BLaER1 treated with 17β-estradiol and CSF1 and Interleukin-3, amounts not matched to agents 10 nM and 100 nM (cell line): ENCODE measurements around the gene CAV2.
A peak's percentile ranks its signal among the peaks of the same experiment; 100 is the strongest.

ENCODE experiments used
- H3K27ac ChIP-seq, 11 experiments: shearing (Covaris generic); formaldehyde crosslinking; 2 replicates each; pipeline ENCODE4 v1.8.1; 2022
- H3K27me3 ChIP-seq, 11 experiments: shearing (Covaris generic); formaldehyde crosslinking; 2 replicates each; pipeline ENCODE4 v1.8.1; 2022
- H3K36me3 ChIP-seq, 11 experiments: shearing (Covaris generic); formaldehyde crosslinking; 2 replicates each; pipeline ENCODE4 v1.8.1; 2022
- H3K4me1 ChIP-seq, 10 experiments: shearing (Covaris generic); formaldehyde crosslinking; 2 replicates each; pipeline ENCODE4 v1.8.1; 2022
- H3K4me2 ChIP-seq, 11 experiments: shearing (Covaris generic); formaldehyde crosslinking; 2 replicates each; pipeline ENCODE4 v1.8.1; 2022
- H3K4me3 ChIP-seq, 10 experiments: shearing (Covaris generic); formaldehyde crosslinking; 2 replicates each; pipeline ENCODE4 v1.8.1; 2022
- H3K9ac ChIP-seq, 11 experiments: shearing (Covaris generic); formaldehyde crosslinking; 2 replicates each; pipeline ENCODE4 v1.8.1; 2022
- H3K9me3 ChIP-seq, 11 experiments: shearing (Covaris generic); formaldehyde crosslinking; replicated peaks in 1 of 11; 2 replicates each; pipeline ENCODE4 v1.8.1; 2022
- H4K20me1 ChIP-seq, 11 experiments: shearing (Covaris generic); formaldehyde crosslinking; 2 replicates each; pipeline ENCODE4 v1.8.1; 2022
- Cebpa-rat ChIP-seq, 11 experiments: shearing (Covaris generic); IDR thresholded peaks; 2 replicates each; pipeline ENCODE4 v1.8.1; 2022

The CAV2 gene

DNA sequence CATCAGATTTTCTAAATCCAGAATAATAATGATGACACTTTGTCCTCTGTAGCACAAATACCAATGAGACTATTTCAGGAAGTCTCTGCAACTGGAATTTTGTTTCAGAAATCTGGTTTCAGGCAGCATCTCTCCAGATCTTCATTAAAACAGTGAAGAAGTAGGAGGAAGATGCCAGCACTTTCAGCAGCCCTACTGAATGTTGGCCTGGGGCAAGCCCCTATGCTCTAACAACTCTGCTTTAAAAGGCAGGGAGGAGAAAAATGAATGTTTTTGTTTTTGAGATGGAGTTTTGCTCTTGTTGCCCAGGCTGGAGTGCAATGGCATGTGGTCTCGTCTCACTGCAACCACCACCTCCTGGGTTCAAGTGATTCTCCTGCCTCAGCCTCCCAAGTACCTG lies 18.1 kb downstream of the CAV2 start:
- Histone ChIP-seq H4K20me1 (no peaks in the 10 kb centered on the region), H3K36me3 (no peaks in the 10 kb centered on the region), H3K4me2 (no peak overlapping the region), H3K9me3 (no peaks in the 10 kb centered on the region), H3K4me3 (no peak overlapping the region), H3K27ac (no peak overlapping the region), H3K27me3 (peaks cover 0 to 10% (median 2%) of the 10 kb centered on the region in 11 experiments; a peak in 11 of 22 replicates), H3K4me1 (peaks cover 0 to 3% (median under 1%) of the 10 kb centered on the region in 10 experiments; a peak in 9 of 20 replicates), H3K9ac (no peak overlapping the region)
- TF ChIP-seq Cebpa-rat (IDR thresholded peaks at IDR 0.05) = no peak

GRCh38 chr7:116518961-116519360 lies 19.4 kb downstream of the CAV2 start:
- H3K9ac ChIP-seq = no peak overlapping the region
- no peaks in the 10 kb centered on the region for H3K4me1 ChIP-seq
- H3K36me3 ChIP-seq = no peaks in the 10 kb centered on the region
- H3K9me3 ChIP-seq = no peaks in the 10 kb centered on the region; a peak in 1 of 22 replicates
- no peak overlapping the region for H3K4me2 ChIP-seq
- H3K4me3 ChIP-seq = no peak overlapping the region
- peaks cover 9 to 23% (median 13%) of the 10 kb centered on the region in 11 experiments for H3K27me3 ChIP-seq
- no peak for TF ChIP-seq Cebpa-rat (IDR thresholded peaks at IDR 0.05)
- no peak overlapping the region for H3K27ac ChIP-seq
- no peaks in the 10 kb centered on the region for H4K20me1 ChIP-seq

DNA sequence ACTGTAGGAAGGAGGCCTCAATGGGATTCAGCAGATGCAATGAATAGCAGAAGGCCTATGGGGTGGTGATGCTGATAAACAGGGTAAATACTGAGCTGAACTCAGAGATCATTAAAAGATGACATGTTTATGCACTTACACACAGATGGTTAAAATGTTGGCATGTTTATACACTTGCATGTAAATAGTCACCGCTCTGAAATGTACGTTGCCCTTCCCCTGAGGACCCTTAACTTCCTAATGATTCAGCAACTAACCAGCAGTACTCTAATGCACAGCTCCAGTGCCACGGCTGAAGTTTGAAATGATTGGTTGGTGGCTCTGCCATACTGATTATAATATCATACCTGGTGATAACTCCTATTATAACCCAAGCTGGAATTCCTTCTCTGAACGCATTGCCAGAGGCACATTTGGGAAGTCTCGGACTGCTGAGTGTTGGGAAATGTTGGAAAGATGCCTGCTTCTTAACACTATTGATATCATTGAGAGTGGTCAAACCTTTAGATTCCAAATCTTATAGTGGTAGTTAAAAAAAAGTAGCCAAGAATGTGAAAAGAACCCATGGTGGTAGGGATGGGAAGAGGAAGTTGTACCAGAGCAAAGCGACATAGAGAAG lies 21.6 kb downstream of the CAV2 start:
- TF ChIP-seq Cebpa-rat (IDR thresholded peaks at IDR 0.05) = no peak
- H4K20me1 ChIP-seq = peaks cover 0 to 13% (median 0%) of the 10 kb centered on the region in 11 experiments; a peak in 5 of 22 replicates
- H3K36me3 ChIP-seq = no peaks in the 10 kb centered on the region
- peaks cover 9 to 15% (median 13%) of the 10 kb centered on the region in 10 experiments; a peak in 18 of 20 replicates for H3K4me1 ChIP-seq
- H3K9me3 ChIP-seq = no peaks in the 10 kb centered on the region; a peak in 1 of 22 replicates
- H3K9ac ChIP-seq = no peak overlapping the region
- H3K27me3 ChIP-seq = peaks cover 30 to 45% (median 35%) of the 10 kb centered on the region in 11 experiments
- H3K4me3 ChIP-seq = no peak overlapping the region
- H3K4me2 ChIP-seq = no peak overlapping the region
- H3K27ac ChIP-seq = no peak overlapping the region

DNA sequence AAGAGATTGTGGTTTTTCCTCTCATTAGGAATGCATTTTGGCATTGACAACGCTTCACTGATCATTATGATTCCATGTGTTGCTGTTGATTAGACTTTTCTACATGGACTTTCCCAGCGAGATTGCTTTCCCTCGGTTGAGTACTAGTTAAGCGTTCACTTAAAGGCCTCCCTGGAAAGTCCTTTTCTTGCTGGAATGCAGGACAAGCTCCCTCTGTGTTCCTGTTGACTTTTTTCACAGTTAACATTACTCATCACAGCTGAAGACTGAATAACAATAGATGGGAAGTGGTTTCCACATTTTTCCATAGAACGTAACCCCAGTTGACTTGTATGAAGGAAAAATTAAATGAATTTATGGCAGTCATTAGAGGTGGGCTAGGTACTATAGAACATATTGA lies 22.7 kb downstream of the CAV2 start:
- no peak overlapping the region for H3K9ac ChIP-seq
- H3K4me3 ChIP-seq = no peak overlapping the region
- peaks cover 13 to 22% (median 21%) of the 10 kb centered on the region in 10 experiments; a peak in 18 of 20 replicates for H3K4me1 ChIP-seq
- H3K27me3 ChIP-seq = peaks cover 41 to 56% (median 46%) of the 10 kb centered on the region in 11 experiments
- H3K4me2 ChIP-seq = no peak overlapping the region
- H3K27ac ChIP-seq = no peak overlapping the region
- no peak for TF ChIP-seq Cebpa-rat (IDR thresholded peaks at IDR 0.05)
- H3K9me3 ChIP-seq = no peaks in the 10 kb centered on the region; a peak in 1 of 22 replicates
- H3K36me3 ChIP-seq = no peaks in the 10 kb centered on the region
- H4K20me1 ChIP-seq = peaks cover 0 to 13% (median 0%) of the 10 kb centered on the region in 11 experiments; a peak in 5 of 22 replicates

DNA sequence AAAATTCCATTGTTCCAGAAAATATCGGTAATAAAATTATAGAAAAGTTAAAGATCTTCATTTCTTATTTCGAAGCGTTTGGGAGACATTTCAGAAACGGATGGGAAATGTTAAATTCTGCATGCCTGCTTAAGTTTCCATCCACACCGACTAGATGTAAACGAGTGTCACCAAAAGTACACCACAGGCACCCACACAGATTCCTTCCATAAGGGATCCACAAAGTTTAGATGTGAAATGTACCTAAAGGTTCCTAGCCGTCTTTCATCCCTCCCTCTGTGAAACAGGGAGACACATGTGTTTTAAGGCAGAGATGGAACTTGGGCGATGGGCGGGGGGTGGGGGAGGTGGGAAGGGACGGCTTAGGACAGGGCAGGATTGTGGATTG lies 24.7 kb downstream of the CAV2 start:
- TF ChIP-seq Cebpa-rat (IDR thresholded peaks at IDR 0.05) = no peak
- no peak overlapping the region for H3K9ac ChIP-seq
- H3K4me2 ChIP-seq = no peak overlapping the region
- peaks cover 0 to 13% (median 0%) of the 10 kb centered on the region in 11 experiments; a peak in 6 of 22 replicates for H4K20me1 ChIP-seq
- no peaks in the 10 kb centered on the region for H3K36me3 ChIP-seq
- no peak overlapping the region for H3K27ac ChIP-seq
- no peaks in the 10 kb centered on the region; a peak in 1 of 22 replicates for H3K9me3 ChIP-seq
- peaks cover 46 to 66% (median 58%) of the 10 kb centered on the region in 11 experiments for H3K27me3 ChIP-seq
- H3K4me1 ChIP-seq = peaks cover 13 to 26% (median 21%) of the 10 kb centered on the region in 10 experiments; a peak in 18 of 20 replicates
- no peak overlapping the region for H3K4me3 ChIP-seq

DNA sequence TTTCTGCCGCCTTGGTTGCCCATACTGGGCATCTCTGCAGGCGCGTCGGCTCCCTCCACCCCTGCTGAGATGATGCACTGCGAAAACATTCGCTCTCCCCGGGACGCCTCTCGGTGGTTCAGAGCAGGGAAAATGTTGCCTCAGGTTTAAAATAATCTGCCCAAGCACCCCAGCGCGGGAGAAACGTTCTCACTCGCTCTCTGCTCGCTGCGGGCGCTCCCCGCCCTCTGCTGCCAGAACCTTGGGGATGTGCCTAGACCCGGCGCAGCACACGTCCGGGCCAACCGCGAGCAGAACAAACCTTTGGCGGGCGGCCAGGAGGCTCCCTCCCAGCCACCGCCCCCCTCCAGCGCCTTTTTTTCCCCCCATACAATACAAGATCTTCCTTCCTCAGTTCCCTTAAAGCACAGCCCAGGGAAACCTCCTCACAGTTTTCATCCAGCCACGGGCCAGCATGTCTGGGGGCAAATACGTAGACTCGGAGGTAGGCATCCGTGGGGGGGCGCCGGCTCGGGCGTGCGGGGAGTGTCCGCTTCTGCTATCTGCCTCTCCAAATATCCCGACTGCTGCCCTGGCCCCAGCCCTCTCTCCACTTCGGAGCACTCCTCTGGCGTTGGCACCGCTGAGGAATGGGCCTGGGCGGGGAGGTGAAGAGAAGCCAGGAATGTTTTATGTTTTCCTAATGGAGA lies 25.2 kb downstream of the CAV2 start, which contains the start of gene CAV1:
Gene CAV1 (plus strand): TSS at position 428 of the 689 bp plus-strand sequence. CDS start 27 bp downstream, at position 455.
- Histone ChIP-seq H3K4me1 (peaks cover 13 to 26% (median 21%) of the 10 kb centered on the region in 10 experiments; a peak in 19 of 20 replicates), H3K9me3 (no peaks in the 10 kb centered on the region; a peak in 1 of 22 replicates), H3K27me3 (peaks cover 46 to 66% (median 58%) of the 10 kb centered on the region in 11 experiments), H3K9ac (peak within 1 kb of the TSS in 10 of 11 experiments; percentile 35 to 68 (median 56); a peak in 16 of 22 replicates), H4K20me1 (peaks cover 0 to 13% (median 0%) of the 10 kb centered on the region in 11 experiments; a peak in 6 of 22 replicates), H3K36me3 (no peaks in the 10 kb centered on the region), H3K4me3 (peak within 1 kb of the TSS; percentile 54 to 76 (median 64)), H3K27ac (no peak within 1 kb of the TSS), H3K4me2 (peak within 1 kb of the TSS; percentile 87 to 98 (median 97))
- TF ChIP-seq Cebpa-rat (IDR thresholded peaks at IDR 0.05) = no peak

DNA sequence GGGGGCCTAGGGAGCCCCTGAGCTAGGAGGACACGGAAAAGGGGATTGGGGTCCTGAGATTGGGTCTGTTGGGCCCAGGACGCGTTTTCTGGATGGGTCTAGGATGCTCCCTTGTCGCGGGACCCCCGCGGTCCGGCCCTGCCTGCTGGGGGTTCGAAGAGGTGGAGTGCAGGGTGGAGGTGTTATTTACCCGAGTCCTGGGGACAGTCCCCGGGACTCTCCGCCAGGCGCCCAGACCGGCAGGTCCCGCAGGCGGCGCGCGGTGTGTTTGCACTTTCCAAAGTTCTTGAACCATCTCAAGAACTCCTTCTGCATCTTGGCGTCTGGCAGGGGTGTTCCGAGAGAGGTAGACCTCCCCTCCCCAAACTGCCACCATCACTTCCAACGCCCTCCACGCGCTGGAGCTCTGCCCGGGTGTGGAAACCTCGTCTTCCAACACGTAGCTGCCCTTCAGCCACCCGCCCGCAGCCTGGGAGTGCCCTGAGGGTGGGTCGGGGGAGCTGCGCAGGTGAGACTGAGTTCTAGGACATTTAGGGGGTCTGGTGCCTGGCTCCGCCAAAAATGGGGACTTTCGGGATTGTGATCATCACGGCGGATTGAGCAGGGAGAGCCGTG lies 25.9 kb downstream of the CAV2 start:
- H3K4me1 ChIP-seq = peaks cover 20 to 26% (median 21%) of the 10 kb centered on the region in 10 experiments; a peak in 19 of 20 replicates
- peak overlapping the region; percentile 54 to 76 (median 64) for H3K4me3 ChIP-seq
- H3K27ac ChIP-seq = no peak overlapping the region

DNA sequence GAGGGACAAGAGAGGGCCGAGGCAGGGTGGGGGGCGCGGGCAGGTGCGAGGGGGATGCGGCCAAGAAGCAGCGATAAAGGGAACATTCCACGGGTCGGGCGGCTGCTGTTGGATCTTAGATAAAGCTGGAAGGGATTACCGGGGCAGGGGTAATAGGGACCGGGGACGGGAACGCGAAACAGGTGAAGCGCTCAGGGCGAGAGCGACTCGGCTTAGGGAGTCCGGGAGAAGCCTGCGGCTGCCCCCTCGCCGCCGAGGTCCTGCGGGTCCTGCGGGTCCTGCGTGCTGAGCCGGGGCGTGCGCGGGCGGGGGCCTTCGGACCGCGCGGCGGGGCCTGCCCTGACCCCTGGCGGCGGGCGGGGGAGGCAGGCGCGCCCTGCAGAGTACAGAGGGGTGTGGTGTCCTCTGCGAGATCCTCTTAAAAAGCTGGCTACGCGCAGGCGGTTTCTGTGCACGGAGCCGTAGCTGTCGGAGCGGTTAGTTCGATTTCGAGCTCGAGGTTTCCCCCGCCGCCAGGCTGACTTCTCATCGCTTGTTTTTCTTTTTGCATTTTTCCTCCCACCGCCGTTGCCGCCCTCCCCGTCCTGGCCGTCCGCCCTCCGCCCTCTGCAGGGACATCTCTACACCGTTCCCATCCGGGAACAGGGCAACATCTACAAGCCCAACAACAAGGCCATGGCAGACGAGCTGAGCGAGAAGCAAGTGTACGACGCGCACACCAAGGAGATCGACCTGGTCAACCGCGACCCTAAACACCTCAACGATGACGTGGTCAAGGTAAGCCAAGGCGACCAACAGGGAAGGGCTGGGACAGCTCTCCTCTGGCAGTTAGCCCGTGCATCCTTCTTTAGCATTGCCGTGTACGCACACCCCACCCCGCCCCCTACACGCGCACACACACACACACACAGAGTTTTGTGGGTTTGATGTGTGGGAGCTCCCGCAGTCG lies 26.6 kb downstream of the CAV2 start:
- no peak overlapping the region for H3K27ac ChIP-seq
- H3K27me3 ChIP-seq = peaks cover 46 to 66% (median 58%) of the 10 kb centered on the region in 11 experiments
- H3K9me3 ChIP-seq = no peaks in the 10 kb centered on the region; a peak in 1 of 22 replicates
- H3K9ac ChIP-seq = peak overlapping the region in 10 of 11 experiments; percentile 35 to 68 (median 56); a peak in 17 of 22 replicates
- no peak for TF ChIP-seq Cebpa-rat (IDR thresholded peaks at IDR 0.05)
- peak overlapping the region; percentile 54 to 76 (median 64) for H3K4me3 ChIP-seq
- H3K36me3 ChIP-seq = no peaks in the 10 kb centered on the region
- peaks cover 21 to 27% (median 22%) of the 10 kb centered on the region in 10 experiments; a peak in 19 of 20 replicates for H3K4me1 ChIP-seq
- H4K20me1 ChIP-seq = peaks cover 0 to 13% (median 0%) of the 10 kb centered on the region in 11 experiments; a peak in 6 of 22 replicates
- peak overlapping the region; percentile 87 to 98 (median 97) for H3K4me2 ChIP-seq

More for the DNA sequence above, 25.9 kb downstream of the CAV2 start:
- no peak for TF ChIP-seq Cebpa-rat (IDR thresholded peaks at IDR 0.05)
- Histone ChIP-seq H3K27me3 (peaks cover 46 to 66% (median 58%) of the 10 kb centered on the region in 11 experiments), H4K20me1 (peaks cover 0 to 13% (median 0%) of the 10 kb centered on the region in 11 experiments; a peak in 6 of 22 replicates), H3K9ac (peak overlapping the region in 9 of 11 experiments; percentile 45 to 68 (median 56); a peak in 13 of 22 replicates), H3K4me2 (peak overlapping the region; percentile 87 to 98 (median 97)), H3K9me3 (no peaks in the 10 kb centered on the region; a peak in 1 of 22 replicates), H3K36me3 (no peaks in the 10 kb centered on the region)
